ENCODE measurements around the gene SLC13A4.

DNA sequence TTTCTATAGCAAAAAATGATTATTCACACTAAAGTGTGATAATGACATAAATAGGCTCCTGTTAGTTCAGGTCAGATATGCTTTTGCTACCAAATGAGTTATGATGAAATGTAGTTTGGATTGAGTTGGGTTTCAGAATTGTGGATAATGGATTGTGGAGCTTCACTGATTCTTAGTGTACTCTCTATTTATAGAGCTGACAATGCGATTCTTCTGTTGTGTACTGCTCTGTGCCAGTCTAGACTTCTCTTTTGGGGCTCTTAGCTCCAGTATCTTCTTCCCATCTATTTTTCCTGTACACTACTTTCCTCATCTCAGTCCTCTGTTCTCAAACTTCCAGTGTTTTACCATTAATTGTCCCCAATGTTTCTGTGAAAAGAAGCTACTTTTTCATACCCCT lies 58.2 kb downstream of the SLC13A4 start:
- TF ChIP-seq, protein P1, sequence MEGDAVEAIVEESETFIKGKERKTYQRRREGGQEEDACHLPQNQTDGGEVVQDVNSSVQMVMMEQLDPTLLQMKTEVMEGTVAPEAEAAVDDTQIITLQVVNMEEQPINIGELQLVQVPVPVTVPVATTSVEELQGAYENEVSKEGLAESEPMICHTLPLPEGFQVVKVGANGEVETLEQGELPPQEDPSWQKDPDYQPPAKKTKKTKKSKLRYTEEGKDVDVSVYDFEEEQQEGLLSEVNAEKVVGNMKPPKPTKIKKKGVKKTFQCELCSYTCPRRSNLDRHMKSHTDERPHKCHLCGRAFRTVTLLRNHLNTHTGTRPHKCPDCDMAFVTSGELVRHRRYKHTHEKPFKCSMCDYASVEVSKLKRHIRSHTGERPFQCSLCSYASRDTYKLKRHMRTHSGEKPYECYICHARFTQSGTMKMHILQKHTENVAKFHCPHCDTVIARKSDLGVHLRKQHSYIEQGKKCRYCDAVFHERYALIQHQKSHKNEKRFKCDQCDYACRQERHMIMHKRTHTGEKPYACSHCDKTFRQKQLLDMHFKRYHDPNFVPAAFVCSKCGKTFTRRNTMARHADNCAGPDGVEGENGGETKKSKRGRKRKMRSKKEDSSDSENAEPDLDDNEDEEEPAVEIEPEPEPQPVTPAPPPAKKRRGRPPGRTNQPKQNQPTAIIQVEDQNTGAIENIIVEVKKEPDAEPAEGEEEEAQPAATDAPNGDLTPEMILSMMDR (IDR thresholded peaks at IDR 0.05; ENCODE audit: low read depth, low read length), result no peak
- TF ChIP-seq EZH2phosphoT487 (IDR thresholded peaks at IDR 0.05; ENCODE audit: low read depth), result no peak

All from OCI-LY3 (cell line).